ENCODE measurements around the gene PNPO. TPM values are rescaled to one million over a fixed set of nuclear protein-coding genes. Genes with fewer than 3 reads are reported as not detected.

Gene PNPO
- total and polyA plus RNA-seq, 2 experiments from 2014 or later, result 12.2 to 17.0 TPM

- Histone ChIP-seq H3K27ac (peak overlapping the region; percentile 95), H3K4me1 (ENCODE audit: insufficient read depth) (peaks cover 51% of the 10 kb centered on the region)
- DNase-seq (ENCODE audit: low spot score), result no peak
These were observed 12.5 kb downstream of the PNPO start for GRCh38 chr17:47953909-47954308.

DNA sequence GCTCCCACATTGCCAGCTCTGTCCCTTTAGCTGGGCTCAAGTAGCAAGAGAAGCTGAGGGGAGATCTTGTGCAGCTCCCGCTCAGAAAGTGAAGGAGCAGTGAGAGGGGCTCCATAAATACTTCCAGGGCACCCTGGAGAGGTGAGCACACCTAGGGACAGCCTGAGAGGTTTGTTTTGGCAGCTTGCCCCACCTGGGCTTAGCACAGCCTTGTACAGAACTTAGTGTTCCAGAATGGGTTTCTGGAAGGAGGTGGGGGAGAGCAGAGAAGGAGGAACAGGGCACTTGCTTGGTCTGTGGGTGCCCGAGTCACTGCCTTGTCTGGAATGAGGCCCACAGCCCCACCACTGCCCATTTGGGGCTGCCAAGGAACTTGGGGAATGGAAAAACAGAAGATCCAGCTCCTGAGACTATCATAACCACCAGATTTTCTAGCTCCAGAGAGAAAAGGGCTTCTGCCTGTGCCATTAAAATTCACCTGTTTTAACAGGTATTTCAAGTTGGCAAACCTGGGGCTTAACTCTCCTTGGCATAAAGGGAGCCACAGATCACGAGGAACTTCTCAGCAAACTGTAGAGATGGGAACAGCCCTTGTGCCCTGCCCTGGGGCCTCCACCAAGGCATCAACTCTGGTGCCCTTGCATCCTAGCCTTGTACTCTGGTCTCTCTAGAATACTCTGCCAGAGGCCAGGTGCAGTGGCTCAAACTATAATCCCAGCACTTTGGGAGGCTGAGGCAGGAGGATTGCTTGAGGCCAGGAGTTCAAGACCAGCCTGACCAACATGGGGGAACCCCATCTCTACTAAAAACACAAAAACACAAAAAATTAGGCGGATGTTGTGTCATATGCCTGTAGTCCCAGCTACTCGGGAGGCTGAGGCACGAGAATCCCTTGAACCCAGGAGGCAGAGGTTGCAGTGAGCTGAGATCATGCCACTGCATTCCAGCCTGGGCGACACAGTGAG, 14.4 kb downstream of the PNPO start:
- peak; percentile 43 for DNase-seq (ENCODE audit: low spot score)
- H3K27ac ChIP-seq, result peak overlapping the region; percentile 95
- H3K79me2 ChIP-seq, result peaks cover 55% of the 10 kb centered on the region
- H3K9me3 ChIP-seq (ENCODE audit: low read depth), result no peaks in the 10 kb centered on the region
- no peaks in the 10 kb centered on the region for H3K27me3 ChIP-seq
- peaks cover 10% of the 10 kb centered on the region for H4K20me1 ChIP-seq (ENCODE audit: insufficient read depth, poor library complexity, severe bottlenecking)
- TF ChIP-seq CTCF (IDR thresholded peaks at IDR 0.05; ENCODE audit: poor library complexity) (no peak), EZH2 (IDR thresholded peaks at IDR 0.05; ENCODE audit: borderline replicate concordance) (no peak), EZH2phosphoT487 (IDR thresholded peaks at IDR 0.05; ENCODE audit: low read depth, severe bottlenecking, unreplicated experiment) (no peak)
- peaks cover 53% of the 10 kb centered on the region for H3K4me1 ChIP-seq (ENCODE audit: insufficient read depth)
- H2AFZ ChIP-seq, result no peak overlapping the region
- 64% methylated on average over 7 of the region's 7 CpGs for WGBS (ENCODE audit: low lambda C conversion rate, missing lambda C conversion rate)
- peak overlapping the region; percentile 83 for H3K4me2 ChIP-seq
- no peaks in the 10 kb centered on the region for H3K36me3 ChIP-seq (replicated peaks; ENCODE audit: insufficient read depth, low read depth)
- no peaks in the 10 kb centered on the region for H3K9me2 ChIP-seq (replicated peaks; ENCODE audit: insufficient read depth)
- H3K4me3 ChIP-seq, result peak overlapping the region; percentile 79

More at GRCh38 chr17:47953909-47954308, 12.5 kb downstream of the PNPO start:
- Histone ChIP-seq H3K79me2 (peaks cover 55% of the 10 kb centered on the region), H3K9me3 (ENCODE audit: low read depth) (no peaks in the 10 kb centered on the region), H3K4me2 (peak overlapping the region; percentile 83), H3K27me3 (no peaks in the 10 kb centered on the region), H3K36me3 (replicated peaks; ENCODE audit: insufficient read depth, low read depth) (no peaks in the 10 kb centered on the region), H4K20me1 (ENCODE audit: insufficient read depth, poor library complexity, severe bottlenecking) (peaks cover 10% of the 10 kb centered on the region), H3K4me3 (no peak overlapping the region), H3K9me2 (replicated peaks; ENCODE audit: insufficient read depth) (no peaks in the 10 kb centered on the region), H2AFZ (no peak overlapping the region)
- TF ChIP-seq EZH2phosphoT487 (IDR thresholded peaks at IDR 0.05; ENCODE audit: low read depth, severe bottlenecking, unreplicated experiment), result no peak

GRCh38 chr17:47956791-47957590, 15.6 kb downstream of the PNPO start:
- H3K9me3 ChIP-seq (ENCODE audit: low read depth), result no peaks in the 10 kb centered on the region
- peak overlapping the region; percentile 83 for H3K4me2 ChIP-seq
- no peaks in the 10 kb centered on the region for H3K9me2 ChIP-seq (replicated peaks; ENCODE audit: insufficient read depth)
- WGBS (ENCODE audit: low lambda C conversion rate, missing lambda C conversion rate), result 39% methylated on average over 4 of the region's 4 CpGs
- H3K36me3 ChIP-seq (replicated peaks; ENCODE audit: insufficient read depth, low read depth), result no peaks in the 10 kb centered on the region
- H4K20me1 ChIP-seq (ENCODE audit: insufficient read depth, poor library complexity, severe bottlenecking), result peaks cover 10% of the 10 kb centered on the region
- no peaks in the 10 kb centered on the region for H3K27me3 ChIP-seq
- peaks cover 55% of the 10 kb centered on the region for H3K4me1 ChIP-seq (ENCODE audit: insufficient read depth)
- peaks cover 47% of the 10 kb centered on the region for H3K79me2 ChIP-seq
- no peak overlapping the region for H2AFZ ChIP-seq
- peak; percentile 47 for DNase-seq (ENCODE audit: low spot score)
- H3K27ac ChIP-seq, result peak overlapping the region; percentile 95
- no peak for TF ChIP-seq EZH2phosphoT487 (IDR thresholded peaks at IDR 0.05; ENCODE audit: low read depth, severe bottlenecking, unreplicated experiment)
- no peak for TF ChIP-seq EZH2 (IDR thresholded peaks at IDR 0.05; ENCODE audit: borderline replicate concordance)
- no peak for TF ChIP-seq CTCF (IDR thresholded peaks at IDR 0.05; ENCODE audit: poor library complexity)
- peak overlapping the region; percentile 79 for H3K4me3 ChIP-seq

Measured in hepatocyte (in vitro differentiated cells).